Osteocyte (in vitro differentiated cells): ENCODE measurements around the gene TTI1. TPM values are rescaled to one million over a fixed set of nuclear protein-coding genes. Genes with fewer than 3 reads are reported as not detected.

Experiments
- DNase-seq: peaks from one replicate; pipeline ENCODE4 v3.0.0; 2021; ENCODE audit warnings: mixed read lengths; ENCODE audit not compliant: unreplicated experiment; ENCODE audit errors: extremely low spot score
- H3K27ac Mint-ChIP-seq: one replicate; pipeline ENCODE4 v1.8.0; 2021; ENCODE audit warnings: mild to moderate bottlenecking, mixed read lengths; ENCODE audit not compliant: unreplicated experiment
- H3K27me3 Mint-ChIP-seq: one replicate; pipeline ENCODE4 v1.8.0; 2021; ENCODE audit warnings: mixed read lengths; ENCODE audit not compliant: unreplicated experiment
- H3K36me3 Mint-ChIP-seq: one replicate; pipeline ENCODE4 v1.8.0; 2021; ENCODE audit warnings: mixed read lengths; ENCODE audit not compliant: unreplicated experiment
- H3K4me1 Mint-ChIP-seq: one replicate; pipeline ENCODE4 v1.8.0; 2021; ENCODE audit warnings: mixed read lengths; ENCODE audit not compliant: unreplicated experiment
- H3K4me3 Mint-ChIP-seq: one replicate; pipeline ENCODE4 v1.8.0; 2021; ENCODE audit warnings: mild to moderate bottlenecking, moderate library complexity, mixed read lengths; ENCODE audit not compliant: unreplicated experiment
- H3K9me3 Mint-ChIP-seq: one replicate; pipeline ENCODE4 v1.8.0; 2021; ENCODE audit warnings: mixed read lengths; ENCODE audit not compliant: unreplicated experiment
- CTCF ChIP-seq: fragments of 200-600 bp; sonication (generic); IDR thresholded peaks from 2 replicates; pipeline ENCODE4 v1.5.0; 2021; ENCODE audit warnings: antibody characterized with exemption, mild to moderate bottlenecking, moderate library complexity
- total RNA-seq: library from RNA; stranded (reverse); gene quantifications from 2 replicates; pipeline ENCODE4 v1.2.1, GENCODE V29; 2021

TTI1 gene
- total RNA-seq, 1 donor from 2014 or later = 16.2 TPM

DNA sequence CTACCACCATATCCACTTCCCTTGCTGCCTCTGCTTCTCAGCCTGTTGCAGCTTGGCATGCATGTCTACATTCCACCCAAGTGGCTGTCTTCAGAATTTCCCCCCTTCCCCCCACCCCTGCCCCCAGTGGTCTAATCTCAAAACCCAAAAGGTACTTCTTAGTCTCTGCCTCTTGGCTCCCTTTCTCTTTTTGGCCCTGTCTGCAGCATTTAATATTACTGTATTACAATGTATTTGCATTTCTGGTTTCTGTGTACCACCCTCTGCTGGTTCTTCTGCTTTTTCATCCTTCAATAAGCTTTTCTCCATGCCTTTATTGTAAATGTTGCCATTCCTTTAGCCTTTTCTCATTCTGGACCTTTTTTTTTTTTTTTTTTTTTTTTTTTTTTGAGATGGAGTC lies 43.3 kb upstream of the TTI1 start:
- Mint-ChIP-seq H3K27me3 (no peaks in the 10 kb centered on the region), H3K4me1 (peaks cover 43% of the 10 kb centered on the region), H3K4me3 (no peak overlapping the region), H3K27ac (peak overlapping the region; percentile 53), H3K36me3 (peaks cover 37% of the 10 kb centered on the region), H3K9me3 (no peaks in the 10 kb centered on the region)
- DNase-seq = no peak
- no peak for TF ChIP-seq CTCF

GRCh38 chr20:38075161-38075998 lies 42.1 kb upstream of the TTI1 start:
- Mint-ChIP-seq H3K27me3 (no peaks in the 10 kb centered on the region), H3K4me3 (no peak overlapping the region), H3K27ac (peak overlapping the region; percentile 67), H3K4me1 (peaks cover 42% of the 10 kb centered on the region), H3K9me3 (no peaks in the 10 kb centered on the region), H3K36me3 (peaks cover 42% of the 10 kb centered on the region)
- TF ChIP-seq CTCF = no peak
- DNase-seq = no peak

GRCh38 chr20:38073307-38074071 lies 40.2 kb upstream of the TTI1 start:
- H3K4me3 Mint-ChIP-seq = no peak overlapping the region
- peak overlapping the region; percentile 73 for H3K27ac Mint-ChIP-seq
- peaks cover 42% of the 10 kb centered on the region for H3K4me1 Mint-ChIP-seq
- H3K36me3 Mint-ChIP-seq = peaks cover 41% of the 10 kb centered on the region
- no peaks in the 10 kb centered on the region for H3K27me3 Mint-ChIP-seq
- no peaks in the 10 kb centered on the region for H3K9me3 Mint-ChIP-seq
- DNase-seq = no peak
- TF ChIP-seq CTCF = peak; percentile 86

DNA sequence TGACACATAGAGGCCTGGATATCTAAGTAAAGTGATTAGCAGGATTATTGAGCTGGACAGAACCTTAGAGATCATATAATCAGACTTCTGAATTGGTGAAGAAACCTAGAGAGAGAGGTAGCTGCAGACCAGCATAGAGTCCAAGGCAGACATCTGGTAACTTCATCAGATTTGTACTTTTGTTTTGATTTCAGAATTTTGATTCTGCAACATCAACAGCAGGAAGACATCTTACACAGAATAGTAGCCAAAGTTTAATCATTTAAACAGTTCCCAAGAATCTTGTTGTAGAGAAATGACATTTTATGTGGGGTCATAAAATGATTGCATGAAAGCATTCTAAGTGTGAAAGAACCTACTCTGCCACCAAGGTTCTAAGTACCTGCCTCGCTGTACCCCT lies 39.6 kb upstream of the TTI1 start:
- Mint-ChIP-seq H3K4me1 (peaks cover 42% of the 10 kb centered on the region), H3K4me3 (no peak overlapping the region), H3K9me3 (no peaks in the 10 kb centered on the region), H3K27ac (peak overlapping the region; percentile 73), H3K36me3 (peaks cover 41% of the 10 kb centered on the region), H3K27me3 (no peaks in the 10 kb centered on the region)
- no peak for TF ChIP-seq CTCF
- DNase-seq = no peak
